Mammary epithelial cell (primary cell): Measurements from ENCODE around the gene CMAS.

Experiments used
- CTCF ChIP-seq, 2 donors: IDR thresholded peaks in 1 of 2; conservative IDR thresholded peaks in 1 of 2; 2 replicates each; pipeline ENCODE4 v1.5.1; 2011 to 2012; ENCODE audit warnings: inconsistent platforms in 2 of 2, low read length in 2 of 2, mild to moderate bottlenecking in 2 of 2, control low read depth in 1 of 2, low read depth in 1 of 2; ENCODE audit not compliant: insufficient read depth in 1 of 2; ENCODE audit errors: extremely low read depth in 1 of 2
- EZH2 ChIP-seq: IDR thresholded peaks from 2 replicates; pipeline ENCODE4 v1.6.1; 2012; ENCODE audit warnings: low read length, inconsistent platforms, borderline replicate concordance

DNA sequence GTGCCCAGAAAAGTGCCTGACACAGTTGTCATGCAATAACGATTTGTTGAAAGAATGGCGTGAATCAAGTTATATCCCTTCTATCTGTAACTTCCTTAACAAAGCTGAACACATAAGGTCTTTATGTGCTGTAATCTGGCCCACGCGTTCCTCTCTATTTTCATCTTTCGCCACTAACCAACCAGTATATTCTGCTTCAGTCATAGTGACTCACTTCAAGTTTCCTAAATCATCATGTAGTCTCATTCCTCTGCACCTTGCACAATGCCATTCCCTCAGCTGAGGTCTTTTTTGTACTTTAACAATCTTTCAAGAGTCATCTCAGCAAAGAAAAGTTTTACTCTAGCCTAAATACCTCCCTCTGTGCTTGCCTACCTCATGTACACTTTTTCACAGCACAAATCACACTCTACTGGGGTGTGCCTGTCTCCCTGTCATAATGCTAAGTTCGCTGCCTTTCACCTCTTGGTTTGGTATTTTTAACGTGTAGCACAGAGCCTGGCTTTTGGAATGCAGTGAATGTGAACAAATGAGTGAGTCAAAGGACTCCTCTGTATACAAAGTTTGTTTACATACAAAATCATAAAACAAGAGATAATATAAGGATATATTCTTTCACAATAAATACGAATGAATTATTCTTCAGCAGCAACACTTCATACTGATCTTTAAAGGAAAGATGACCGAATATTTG is 2.9 kb upstream of the CMAS start:
- TF ChIP-seq CTCF (conservative IDR thresholded peaks at IDR 0.05 in 1 of 2, IDR thresholded peaks at IDR 0.05 in 1 of 2; ENCODE audit: extremely low read depth in 1 of 2, insufficient read depth in 1 of 2, low read depth in 1 of 2, low read length in 2 of 2) (no peak), EZH2 (no peak)
